HG03558 (cell line): ENCODE measurements around the gene GEMIN2.
"Not testable (repeated sequence)": the region's sequence is repeated elsewhere in the genome, so short reads cannot be mapped to it uniquely, and the experiment has no call there.

Experiments
- ATAC-seq: cut with Tn5 transposase; IDR thresholded peaks from one replicate; pipeline ENCODE4 v1.9.1; 2021; ENCODE audit warnings: moderate number of reproducible peaks; ENCODE audit not compliant: unreplicated experiment; ENCODE audit errors: extremely low read depth

GEMIN2 gene

GRCh38 chr14:39175445-39176262 lies 61.5 kb downstream of the GEMIN2 start:
- ATAC-seq: no peak

- no peak for ATAC-seq
These were observed 62.4 kb downstream of the GEMIN2 start for GRCh38 chr14:39176263-39177167.

- ATAC-seq: no peak
These were observed 63.0 kb downstream of the GEMIN2 start for GRCh38 chr14:39177168-39177545.

- ATAC-seq: no peak
These were observed 64.9 kb downstream of the GEMIN2 start for GRCh38 chr14:39179042-39179441.

- ATAC-seq: no peak
These were observed 66.4 kb downstream of the GEMIN2 start for GRCh38 chr14:39180553-39180952.

- no peak for ATAC-seq
These were observed 67.0 kb downstream of the GEMIN2 start for GRCh38 chr14:39181026-39181692.

- ATAC-seq: no peak
These were observed 67.5 kb downstream of the GEMIN2 start for GRCh38 chr14:39181693-39182047.

GRCh38 chr14:39182770-39183684 lies 68.9 kb downstream of the GEMIN2 start:
- no peak for ATAC-seq

- ATAC-seq: not testable (repeated sequence)
These were observed 69.5 kb downstream of the GEMIN2 start for GRCh38 chr14:39183685-39184003.

- no peak for ATAC-seq
These were observed 70.6 kb downstream of the GEMIN2 start for GRCh38 chr14:39184628-39185255.

- ATAC-seq: no peak
These were observed 71.3 kb downstream of the GEMIN2 start for GRCh38 chr14:39185256-39186049.
